GM21367 (cell line): ENCODE data around the gene CES4A.
"Not testable (repeated sequence)": the region's sequence is repeated elsewhere in the genome, so short reads cannot be mapped to it uniquely, and the experiment has no call there.

Source experiments
- ATAC-seq: cut with Tn5 transposase; IDR thresholded peaks from one replicate; pipeline ENCODE4 v1.9.1; 2021; ENCODE audit not compliant: unreplicated experiment

The CES4A gene

DNA sequence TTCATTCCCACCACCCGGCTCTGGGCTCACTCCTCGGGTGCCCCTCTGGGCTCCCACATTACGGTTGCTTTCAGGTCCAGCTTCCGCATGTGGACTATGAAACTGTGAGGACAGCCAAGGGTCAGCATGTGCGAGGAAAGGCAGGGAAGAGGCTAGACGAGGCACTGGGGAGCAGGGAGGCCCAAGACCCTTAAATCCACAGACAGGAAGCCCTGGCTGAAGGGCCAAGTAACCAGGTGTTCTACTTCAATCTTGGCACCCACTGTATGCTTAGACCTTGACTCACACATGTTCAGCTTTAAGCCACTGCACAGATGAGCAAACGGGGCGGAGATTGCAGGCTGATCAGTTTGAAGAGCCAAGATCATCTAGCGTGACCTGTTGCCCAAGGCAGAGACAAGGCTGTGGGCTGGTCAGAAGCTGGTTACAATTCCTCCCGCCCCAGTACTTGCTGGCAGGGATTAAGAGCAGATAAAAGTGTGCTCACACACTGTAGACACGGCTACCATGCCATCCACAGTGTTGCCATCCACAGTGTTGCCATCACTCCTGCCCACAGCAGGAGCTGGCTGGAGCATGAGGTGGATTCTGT, at the start of gene CES4A:
Gene CES4A (plus strand): TSS at position 393 of the 592 bp plus-strand sequence. CDS start 184 bp downstream, at position 577.
- ATAC-seq, result no peak

DNA sequence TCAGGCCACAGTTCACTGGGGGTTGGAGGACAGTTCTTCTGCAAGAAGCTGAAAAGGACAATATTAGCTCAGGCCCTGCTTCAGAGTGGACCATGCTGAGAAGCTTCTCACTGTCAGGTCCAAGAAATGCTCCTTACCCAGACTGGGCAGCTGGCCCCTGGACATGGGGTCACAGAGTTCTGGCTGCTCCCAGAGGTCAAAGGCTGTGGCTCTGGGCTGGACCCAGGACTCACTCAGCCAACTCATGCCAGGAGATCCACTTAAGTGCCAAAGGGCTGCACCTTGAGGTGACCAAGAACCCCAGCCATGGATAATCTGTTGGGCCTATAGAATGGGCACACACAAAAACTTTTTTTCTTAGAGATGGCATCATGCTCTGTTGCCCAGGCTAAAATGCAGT, 49.0 kb upstream of the CES4A start:
- no peak for ATAC-seq

DNA sequence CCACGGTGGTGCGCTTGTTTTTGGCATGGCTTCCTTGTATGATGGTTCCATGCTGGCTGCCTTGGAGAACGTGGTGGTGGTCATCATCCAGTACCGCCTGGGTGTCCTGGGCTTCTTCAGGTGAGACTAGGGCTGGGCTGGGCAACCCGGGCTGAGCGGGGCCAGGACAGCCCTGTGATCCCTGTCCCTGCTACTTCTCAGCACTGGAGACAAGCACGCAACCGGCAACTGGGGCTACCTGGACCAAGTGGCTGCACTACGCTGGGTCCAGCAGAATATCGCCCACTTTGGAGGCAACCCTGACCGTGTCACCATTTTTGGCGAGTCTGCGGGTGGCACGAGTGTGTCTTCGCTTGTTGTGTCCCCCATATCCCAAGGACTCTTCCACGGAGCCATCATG, 48.2 kb upstream of the CES4A start:
- ATAC-seq, result no peak

DNA sequence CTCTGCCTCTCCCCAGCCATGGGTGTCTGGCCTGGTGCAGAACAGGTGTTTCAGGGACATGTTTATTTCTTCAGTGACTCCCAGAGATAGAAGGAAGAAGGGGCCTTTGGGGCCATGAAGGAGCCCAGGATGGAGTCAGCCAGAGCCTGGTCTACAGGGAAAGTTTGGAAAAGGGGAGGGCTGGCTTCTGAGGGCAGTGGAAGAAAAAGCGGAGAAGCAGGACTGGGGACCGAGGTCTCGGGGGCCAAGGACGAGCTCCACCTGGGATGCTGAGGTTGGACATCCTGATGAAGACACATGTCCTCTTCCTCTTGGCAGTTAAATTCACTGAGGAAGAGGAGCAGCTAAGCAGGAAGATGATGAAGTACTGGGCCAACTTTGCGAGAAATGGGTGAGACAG, 45.4 kb upstream of the CES4A start:
- no peak for ATAC-seq

DNA sequence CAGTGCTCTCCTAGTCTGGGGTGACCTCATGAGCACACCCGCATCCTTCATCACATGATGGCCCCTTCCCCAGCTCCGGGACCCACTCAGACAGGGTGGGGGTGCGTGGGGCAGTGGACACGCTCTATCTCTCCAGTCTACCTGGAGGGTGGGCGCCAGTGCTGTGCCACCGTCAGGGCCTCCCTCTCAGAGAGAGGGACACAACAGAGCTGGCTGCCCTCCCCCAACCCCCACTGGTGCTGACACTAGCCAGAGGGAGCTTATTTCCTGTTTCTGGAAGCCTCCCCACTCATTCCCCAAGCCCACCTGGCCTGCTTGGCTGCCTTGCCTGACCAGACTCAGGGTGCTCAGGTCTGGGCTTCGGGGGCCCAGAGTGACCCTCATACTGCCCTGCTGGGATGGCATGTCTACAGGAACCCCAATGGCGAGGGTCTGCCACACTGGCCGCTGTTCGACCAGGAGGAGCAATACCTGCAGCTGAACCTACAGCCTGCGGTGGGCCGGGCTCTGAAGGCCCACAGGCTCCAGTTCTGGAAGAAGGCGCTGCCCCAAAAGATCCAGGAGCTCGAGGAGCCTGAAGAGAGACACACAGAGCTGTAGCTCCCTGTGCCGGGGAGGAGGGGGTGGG, 44.8 kb upstream of the CES4A start:
- no peak for ATAC-seq

DNA sequence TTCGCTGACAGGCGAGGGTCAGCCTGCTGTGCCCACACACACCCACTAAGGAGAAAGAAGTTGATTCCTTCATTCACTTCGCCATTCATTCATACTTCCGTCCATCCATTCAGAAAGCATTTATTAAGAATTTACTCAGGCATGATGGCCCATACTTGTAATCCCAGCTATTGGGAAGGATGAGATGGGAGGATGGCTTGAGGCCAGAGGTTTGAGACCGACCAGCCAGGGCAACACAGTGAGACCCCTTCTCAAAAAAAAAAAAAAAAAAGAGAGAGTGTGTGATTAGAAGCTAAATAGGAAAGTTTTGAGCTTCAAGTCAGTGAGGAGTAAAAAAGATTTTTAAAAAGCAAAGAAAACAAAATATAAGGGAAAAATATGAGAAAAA, 44.3 kb upstream of the CES4A start:
- no peak for ATAC-seq

DNA sequence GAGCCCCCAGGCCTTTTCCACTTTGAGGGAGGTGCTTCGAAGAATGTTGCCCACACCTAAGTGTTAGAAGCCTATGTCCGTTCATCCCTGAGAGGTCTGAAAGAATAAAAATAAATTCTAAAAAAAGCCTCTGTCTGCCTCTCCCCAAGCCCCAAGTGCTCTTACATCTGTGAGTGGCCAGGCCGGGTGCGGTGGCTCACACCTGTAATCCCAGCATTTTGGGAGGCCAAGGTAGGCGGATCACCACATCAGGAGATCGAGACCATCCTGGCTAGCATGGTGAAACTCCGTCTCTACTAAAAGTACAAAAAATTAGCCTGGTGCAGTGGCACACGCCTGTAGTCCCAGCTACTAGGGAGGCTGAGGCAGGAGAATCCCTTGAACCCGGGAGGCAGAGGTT, 43.4 kb upstream of the CES4A start:
- not testable (repeated sequence) for ATAC-seq

DNA sequence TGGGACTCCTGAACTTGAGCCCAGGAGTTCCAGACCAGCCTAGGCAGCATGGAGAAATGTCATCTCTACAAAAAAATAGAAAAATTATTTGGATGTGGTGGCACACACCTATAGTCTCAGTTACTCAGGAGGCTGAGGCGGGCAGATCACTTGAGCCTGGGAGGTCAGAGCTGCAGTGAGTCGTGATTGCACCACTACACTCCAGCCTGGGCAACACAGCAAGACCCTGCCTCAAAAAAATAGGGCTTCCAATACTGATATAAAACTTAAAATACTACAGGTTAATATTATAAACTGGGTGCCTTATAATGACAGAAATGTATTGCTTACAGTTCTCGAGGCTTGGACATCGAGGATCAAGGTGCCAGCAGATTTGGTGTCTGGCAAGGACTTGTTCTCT, 42.5 kb upstream of the CES4A start:
- ATAC-seq, result no peak

DNA sequence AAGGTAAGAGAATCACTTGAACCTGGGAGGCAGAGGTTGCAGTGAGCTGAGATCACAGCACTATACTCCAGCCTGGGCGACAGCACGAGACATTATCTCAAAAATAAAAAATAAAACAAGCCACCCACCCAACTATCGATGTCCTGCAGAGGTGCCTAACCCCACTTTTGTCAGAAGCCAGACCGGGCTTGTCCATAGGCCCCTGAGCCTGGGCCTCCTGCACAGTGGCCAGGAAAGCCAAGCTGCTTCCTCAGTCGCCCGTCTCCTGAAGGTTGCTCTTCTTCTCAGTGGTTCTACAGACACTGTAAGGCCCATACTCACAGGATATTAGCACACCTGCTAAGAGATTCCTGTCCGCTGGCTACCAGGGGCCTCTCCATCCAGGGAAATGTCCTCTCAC, 41.8 kb upstream of the CES4A start:
- no peak for ATAC-seq

DNA sequence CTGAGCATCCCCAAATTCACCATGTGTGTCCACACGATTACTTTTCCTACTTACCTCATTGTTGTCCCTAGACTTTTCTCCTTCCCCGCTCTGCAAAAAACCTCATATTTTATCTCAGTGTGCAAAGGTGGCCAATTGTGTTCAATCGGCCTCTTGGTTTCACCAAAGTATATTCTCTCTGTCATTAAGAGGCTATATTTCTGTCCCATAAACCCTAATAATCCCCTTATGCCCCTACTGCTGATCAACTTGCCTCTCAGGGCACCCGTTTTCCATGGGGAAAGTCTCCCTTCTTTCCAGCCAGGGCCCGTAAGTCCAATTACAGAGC, 41.5 kb upstream of the CES4A start:
- no peak for ATAC-seq

DNA sequence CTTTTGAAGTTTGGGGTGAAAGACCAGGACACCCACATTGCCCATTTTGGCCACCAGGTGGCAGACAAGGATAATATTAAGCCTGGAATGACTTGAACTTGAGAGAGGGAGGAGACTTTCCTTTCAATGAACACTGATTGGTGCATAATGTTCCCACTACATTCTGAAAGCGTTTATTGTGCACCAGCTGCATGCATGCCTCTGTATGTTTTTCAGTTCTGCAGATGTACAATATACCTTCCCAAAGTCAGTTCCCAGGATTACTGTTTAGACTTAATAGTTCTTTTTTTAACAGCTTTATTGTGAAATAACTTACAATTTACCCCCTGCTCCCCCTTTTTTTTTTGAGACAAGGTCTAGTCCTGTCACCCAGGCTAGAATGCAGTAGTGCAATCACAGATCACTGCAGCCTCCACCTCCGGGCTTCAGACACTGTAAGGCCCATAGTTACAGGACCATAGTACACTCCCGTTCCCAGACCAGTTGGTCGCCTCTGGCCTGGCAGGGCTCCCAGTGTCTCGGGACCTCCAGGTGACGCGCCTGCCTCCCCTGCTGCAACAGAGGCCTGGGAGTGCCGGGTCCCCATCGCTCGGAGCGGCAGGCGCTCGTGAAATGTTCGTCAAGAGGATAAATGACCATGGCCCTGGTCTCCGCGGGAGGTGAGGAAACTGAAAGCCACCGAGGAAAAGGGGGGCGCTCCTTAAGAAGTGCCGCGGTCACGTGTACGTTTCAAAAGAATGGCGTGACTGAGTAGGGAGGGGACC, 40.9 kb upstream of the CES4A start:
- peak; percentile 46 for ATAC-seq

DNA sequence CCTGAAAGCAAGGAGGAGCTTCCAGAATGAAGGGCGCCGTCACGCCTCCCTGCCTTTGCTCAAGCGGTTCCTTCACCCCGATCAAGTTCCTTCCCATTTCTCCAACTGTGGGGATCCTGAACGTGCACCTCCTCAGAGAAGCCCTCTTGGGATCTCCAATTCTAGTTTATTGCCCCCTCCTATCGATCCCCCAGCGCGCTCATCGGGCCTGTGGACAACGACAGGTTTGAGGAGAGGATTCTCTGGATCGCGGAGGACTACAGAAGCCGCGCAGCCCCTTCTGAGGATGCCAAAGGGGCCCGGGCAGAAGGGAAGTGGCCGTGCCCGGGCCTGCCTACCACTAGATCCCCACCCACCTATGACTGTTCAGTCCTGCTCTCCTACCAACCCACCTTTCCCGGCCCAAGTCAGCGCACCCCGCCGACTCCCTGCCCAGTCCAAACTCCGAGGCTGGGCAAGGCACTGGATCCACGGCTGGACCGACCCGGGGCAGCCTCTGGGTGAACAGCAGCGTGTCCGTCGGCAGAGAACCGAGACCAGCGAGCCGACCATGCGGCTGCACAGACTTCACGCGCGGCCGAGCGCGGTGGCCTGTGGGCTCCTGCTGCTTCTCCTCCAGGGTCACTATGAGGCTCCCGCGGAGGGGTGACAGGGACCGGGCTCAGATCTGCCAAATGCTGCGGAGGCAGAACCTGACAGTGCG, 40.1 kb upstream of the CES4A start:
- no peak for ATAC-seq

DNA sequence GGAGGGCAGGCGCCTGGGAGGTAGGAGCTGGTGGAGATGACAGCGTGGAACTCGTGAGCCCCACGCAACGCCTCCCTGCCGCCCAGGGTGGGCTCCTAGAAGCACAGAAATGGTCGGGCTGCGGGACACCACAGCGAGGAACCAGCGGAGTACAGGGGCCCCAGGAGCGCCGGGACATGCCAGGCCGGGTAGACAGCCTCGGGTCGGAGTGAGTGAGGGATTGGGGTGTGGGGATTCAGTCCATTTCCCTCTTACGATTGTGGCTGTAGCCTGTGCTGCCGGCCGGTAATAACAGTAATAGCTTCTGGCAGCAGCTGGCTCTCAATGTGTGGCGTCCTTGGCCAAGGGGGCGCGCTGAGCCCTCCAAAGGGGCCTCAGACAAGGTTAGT, 39.6 kb upstream of the CES4A start:
- no peak for ATAC-seq

DNA sequence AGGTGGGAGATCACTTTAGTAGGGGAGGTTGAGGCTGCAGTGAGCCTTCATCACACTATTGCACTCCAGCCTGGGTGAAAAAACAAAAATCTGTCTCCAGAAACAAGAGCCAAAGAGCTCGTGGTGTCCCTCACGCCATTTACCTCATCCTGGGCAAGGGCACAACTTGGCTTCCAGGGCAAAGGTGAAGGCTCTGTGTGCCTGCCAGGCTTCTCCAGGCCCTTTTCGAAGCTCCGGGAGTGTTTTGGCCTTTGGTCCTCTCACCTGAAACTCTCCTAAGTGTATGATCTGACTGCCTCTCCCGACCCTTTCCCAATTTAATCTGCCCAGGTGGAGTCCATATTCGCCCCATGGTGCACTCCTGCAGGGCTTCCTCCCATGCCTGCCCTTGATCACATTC, 38.9 kb upstream of the CES4A start:
- ATAC-seq, result no peak

DNA sequence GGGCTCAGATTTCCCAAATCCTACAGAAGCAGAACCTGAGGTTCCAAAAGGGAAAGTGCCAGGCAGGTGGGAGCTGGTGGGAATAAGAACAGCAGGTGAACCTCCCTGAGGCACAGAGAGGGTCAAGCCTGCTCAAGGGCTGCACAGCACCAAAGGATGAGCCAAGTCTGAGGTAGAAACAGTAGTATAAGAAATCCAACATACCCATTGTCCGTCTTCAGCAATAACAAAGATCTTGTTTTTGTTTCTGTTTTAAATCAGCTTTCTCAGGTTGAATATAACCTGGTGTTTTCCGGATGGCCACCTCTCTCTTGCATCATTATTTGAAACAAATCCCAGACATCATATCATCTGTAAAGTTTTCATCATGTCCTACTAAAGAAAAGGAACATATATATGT, 38.0 kb upstream of the CES4A start:
- ATAC-seq, result no peak

DNA sequence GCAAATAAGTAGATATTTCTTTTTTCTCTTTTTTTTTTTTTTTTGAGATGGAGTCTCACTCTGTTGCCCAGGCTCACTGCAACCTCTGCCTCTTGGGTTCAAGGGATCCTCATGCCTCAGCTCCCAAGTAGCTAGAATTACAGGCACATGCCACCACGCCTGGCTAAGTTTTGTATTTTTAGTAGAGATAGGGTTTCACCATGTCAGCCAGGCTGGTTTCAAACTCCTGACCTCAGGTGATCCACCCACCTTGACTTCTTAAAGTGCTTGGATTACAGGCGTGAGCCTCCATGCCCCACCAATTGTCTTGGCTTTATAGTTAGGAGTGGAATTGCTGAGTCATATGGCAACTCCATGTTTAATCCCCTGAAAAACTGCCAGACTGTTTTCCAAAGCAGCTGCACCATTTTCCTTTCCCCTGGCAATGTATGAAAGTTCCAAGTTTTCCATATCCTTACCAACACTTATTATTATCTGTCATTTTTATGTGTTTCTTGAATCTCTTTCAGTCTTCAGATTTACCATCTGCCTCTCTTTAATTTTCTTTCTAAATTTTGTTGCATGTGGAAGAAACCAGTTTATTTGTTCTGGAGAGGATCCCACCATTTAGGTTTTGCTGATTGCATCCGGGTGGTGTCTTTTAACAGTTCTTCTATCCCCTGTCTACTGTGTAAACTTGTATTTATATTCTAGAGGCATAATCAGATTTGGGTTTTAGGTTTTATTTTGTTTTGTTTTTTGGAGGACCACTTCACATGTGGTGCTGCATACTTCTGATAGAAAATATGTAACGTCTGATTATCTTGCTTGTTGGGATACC, 37.2 kb upstream of the CES4A start:
- no peak for ATAC-seq

DNA sequence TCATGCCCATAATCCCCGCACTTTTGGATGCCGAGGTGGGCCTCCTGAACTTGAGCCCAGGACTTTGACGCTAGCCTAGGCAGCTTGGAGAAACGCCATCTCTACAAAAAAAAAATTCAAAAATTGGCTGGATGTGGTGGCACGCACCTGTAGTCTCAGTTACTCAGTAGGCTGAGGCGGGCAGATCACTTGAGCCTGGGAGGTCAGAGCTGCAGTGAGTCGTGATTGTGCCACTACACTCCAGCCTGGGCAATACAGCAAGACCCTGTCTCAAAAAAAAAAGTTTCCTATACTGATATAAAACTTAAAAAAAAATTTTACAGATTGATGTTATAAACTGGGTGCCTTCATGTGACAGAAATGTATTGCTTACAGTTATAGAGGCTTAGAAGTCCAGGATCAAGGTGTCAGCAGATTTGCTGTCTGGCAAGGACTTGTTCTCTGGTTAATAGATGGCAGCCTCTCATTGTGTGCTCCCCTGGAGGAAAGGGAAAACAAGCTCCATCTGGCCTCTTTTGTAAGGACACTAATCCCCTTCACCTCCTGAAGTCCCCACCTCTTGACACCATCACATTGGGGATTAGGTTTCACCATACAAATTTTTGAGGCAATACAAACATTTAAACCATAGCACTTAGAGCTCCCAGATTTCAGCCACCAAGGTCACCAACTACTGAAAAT, 35.8 kb upstream of the CES4A start:
- no peak for ATAC-seq

DNA sequence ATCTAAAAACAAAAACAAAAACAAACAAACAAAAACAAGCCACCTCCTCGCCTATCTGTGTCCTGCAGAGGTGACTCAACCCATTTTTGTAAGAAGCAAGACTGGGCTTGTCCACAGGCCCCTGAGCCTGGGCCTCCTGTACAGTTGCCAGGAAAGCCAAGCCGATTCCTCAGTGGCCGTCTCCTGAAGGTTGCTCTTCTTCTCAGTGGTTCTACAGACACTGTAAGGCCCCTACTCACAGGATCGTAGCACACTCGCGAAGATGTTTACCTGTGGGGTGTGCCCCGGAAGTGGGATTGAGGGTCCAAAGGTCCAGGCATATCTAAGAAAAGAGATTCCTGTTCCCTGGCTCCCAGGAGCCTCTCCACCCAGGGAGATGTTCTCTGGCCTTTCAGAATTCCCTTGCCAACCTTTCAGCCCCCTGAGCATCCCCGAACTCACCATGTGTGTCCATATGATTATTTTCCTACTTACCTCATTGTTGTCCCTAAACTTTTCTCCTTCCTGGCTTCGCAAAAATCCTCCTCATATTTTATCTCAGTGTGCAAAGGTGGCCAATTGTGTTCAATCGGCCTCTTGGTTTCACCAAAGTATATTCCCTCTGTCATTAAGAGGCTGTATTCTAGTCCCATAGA, 34.8 kb upstream of the CES4A start:
- ATAC-seq, result no peak

DNA sequence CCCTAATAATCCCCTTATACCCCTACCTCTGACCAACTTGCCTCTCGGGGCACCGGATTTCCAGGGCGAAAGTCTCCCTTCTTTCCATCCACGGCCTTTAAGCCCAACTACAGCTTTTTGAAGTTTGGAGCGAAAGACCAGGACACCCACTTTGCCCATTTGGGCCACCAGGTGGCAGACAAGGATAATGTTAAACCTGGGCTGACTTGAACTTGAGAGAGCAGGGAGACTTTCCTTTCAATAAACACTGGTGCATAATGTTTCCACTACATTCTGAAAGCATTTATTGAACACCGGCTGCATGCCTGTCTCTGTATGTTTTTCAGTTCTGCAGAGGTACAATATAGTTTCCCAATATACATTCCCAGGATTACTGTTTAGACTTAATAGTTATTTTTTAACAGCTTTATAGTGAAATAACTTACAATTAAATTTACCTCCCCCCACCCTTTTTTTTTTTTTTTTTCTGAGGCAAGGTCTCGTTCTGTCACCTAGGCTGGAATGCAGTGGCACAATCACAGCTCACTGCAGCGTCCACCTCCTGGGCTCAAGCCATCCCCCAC, 34.2 kb upstream of the CES4A start:
- no peak for ATAC-seq
